A549 (cell line): ENCODE measurements around the gene SFTPB. TPM values are rescaled to one million over a fixed set of nuclear protein-coding genes. Genes with fewer than 3 reads are reported as not detected.
"Not testable (repeated sequence)": the region's sequence is repeated elsewhere in the genome, so short reads cannot be mapped to it uniquely, and the experiment has no call there.

ENCODE experiments used
- ATAC-seq, 2 experiments: fragments of 200-7000 bp in 1 of 2; fragments of >200 bp in 1 of 2; cut with Nextera tagmentation in 1 of 2; cut with Tn5 transposase in 1 of 2; 3 replicates each; pipeline versions ENCODE4 v1.8.0 to v1.9.1; 2018 to 2020; ENCODE audit warnings: mild to moderate bottlenecking in 1 of 2, moderate library complexity in 1 of 2
- CTCF ChIA-PET: fragments of 300-600 bp; sonication (Branson Sonifier 250); formaldehyde crosslinking; extraction: SDS; loops from one replicate; lab custom pipeline; 2021; ENCODE audit warnings: antibody characterized with exemption, inconsistent platforms; lab: Yijun Ruan, JAX
- POLR2A ChIA-PET: fragments of 350-600 bp; formaldehyde crosslinking; extraction: SDS; loops from one replicate; lab custom pipeline; 2021; ENCODE audit warnings: antibody characterized with exemption, inconsistent platforms; lab: Yijun Ruan, JAX
- DNase-seq, 2 experiments: peaks; one replicate each; pipeline versions ENCODE4 v3.0.0 to v3.0.0-alpha.2; 2011 to 2016; ENCODE audit warnings: low read depth in 1 of 2, low spot score in 1 of 2
- FAIRE-seq: peaks from 2 replicates; lab custom pipeline; 2011; peaks lifted over from hg19 to GRCh38; lab: Jason Lieb, UNC
- H3K27ac ChIP-seq, 2 experiments: fragments of >200 bp; sonication (Bioruptor Twin); formaldehyde crosslinking; 3 replicates each; pipeline ENCODE4 v1.5.1; 2016 to 2017
- H3K4me1 ChIP-seq: fragments of >200 bp; sonication (Bioruptor Twin); formaldehyde crosslinking; 3 replicates; pipeline ENCODE4 v1.6.1; 2016
- H3K4me2 ChIP-seq: fragments of >200 bp; sonication (Bioruptor Twin); formaldehyde crosslinking; 3 replicates; pipeline ENCODE4 v1.6.1; 2016
- H3K4me3 ChIP-seq: fragments of >200 bp; sonication (Bioruptor Twin); formaldehyde crosslinking; 3 replicates; pipeline ENCODE4 v1.5.1; 2016
- H3K9me3 ChIP-seq: fragments of >200 bp; sonication (Bioruptor Twin); formaldehyde crosslinking; 3 replicates; pipeline ENCODE4 v1.6.1; 2016
- CHD2 ChIP-seq: fragments of 150-350 bp; IDR thresholded peaks from 2 replicates; pipeline ENCODE4 v1.6.1; 2014; ENCODE audit warnings: low read length; ENCODE audit not compliant: partially characterized antibody
- EHMT2 ChIP-seq: fragments of 200-600 bp; sonication (generic); IDR thresholded peaks from 2 replicates; pipeline ENCODE4 v1.6.1; 2016; ENCODE audit warnings: antibody characterized with exemption, low read depth, mild to moderate bottlenecking, moderate library complexity
- GATA3 ChIP-seq: IDR thresholded peaks from 2 replicates; pipeline ENCODE4 v1.6.1; 2012; ENCODE audit warnings: borderline replicate concordance
- HDAC2 ChIP-seq: fragments of 200-600 bp; sonication (generic); IDR thresholded peaks from 2 replicates; pipeline ENCODE4 v1.6.1; 2016
- HEYL ChIP-seq: fragments of 250-450 bp; sonication (Bioruptor Pico); IDR thresholded peaks from 2 replicates; pipeline ENCODE4 v1.8.0; 2021; ENCODE audit warnings: mild to moderate bottlenecking, moderate library complexity
- HOXB13 ChIP-seq: fragments of 250-450 bp; sonication (Bioruptor Pico); IDR thresholded peaks from 2 replicates; pipeline ENCODE4 v1.5.0; 2020; ENCODE audit warnings: low read depth, mild to moderate bottlenecking, moderate library complexity
- JUNB ChIP-seq: fragments of >200 bp; sonication (Bioruptor Twin); formaldehyde crosslinking; IDR thresholded peaks from 2 replicates; pipeline ENCODE4 v1.6.1; 2016
- MYC ChIP-seq: IDR thresholded peaks from 2 replicates; pipeline ENCODE4 v1.6.1; 2012; ENCODE audit warnings: mild to moderate bottlenecking, inconsistent platforms, low read length, improper control_type of control experiment, borderline replicate concordance
- NFE2L2 ChIP-seq: fragments of 150-350 bp; conservative IDR thresholded peaks from 2 replicates; pipeline ENCODE4 v1.6.1; 2014; ENCODE audit warnings: low read length
- NPAS2 ChIP-seq: fragments of 250-450 bp; sonication (Bioruptor Pico); IDR thresholded peaks from 2 replicates; pipeline ENCODE4 v1.8.0; 2022; ENCODE audit warnings: mild to moderate bottlenecking, moderate library complexity, borderline replicate concordance
- PHF8 ChIP-seq: fragments of 200-600 bp; sonication (generic); IDR thresholded peaks from 2 replicates; pipeline ENCODE4 v1.6.1; 2016; ENCODE audit warnings: low read depth, mild to moderate bottlenecking, antibody characterized with exemption, moderate library complexity, borderline replicate concordance
- POLR2A ChIP-seq: IDR thresholded peaks from 2 replicates; pipeline ENCODE4 v1.6.1; 2012; ENCODE audit warnings: mild to moderate bottlenecking, low read length
- POLR2AphosphoS2 ChIP-seq: conservative IDR thresholded peaks from 2 replicates; pipeline ENCODE4 v1.6.1; 2012; ENCODE audit warnings: low read length, improper control_type of control experiment, inconsistent platforms
- RAD21 ChIP-seq, 2 experiments: fragments of >200 bp in 1 of 2; sonication (Bioruptor Twin) in 1 of 2; formaldehyde crosslinking in 1 of 2; IDR thresholded peaks in 1 of 2; conservative IDR thresholded peaks in 1 of 2; 2 replicates in 1 of 2; 3 replicates in 1 of 2; pipeline ENCODE4 v1.6.1; 2012 to 2018; ENCODE audit warnings: inconsistent platforms in 1 of 2
- RARB ChIP-seq: fragments of 250-450 bp; sonication (Bioruptor Pico); IDR thresholded peaks from 2 replicates; pipeline ENCODE4 v1.8.0; 2021; ENCODE audit warnings: mild to moderate bottlenecking, moderate library complexity
- RNF2 ChIP-seq: fragments of 200-600 bp; sonication (generic); IDR thresholded peaks from 2 replicates; pipeline ENCODE4 v1.6.1; 2016; ENCODE audit warnings: low read depth, mild to moderate bottlenecking, antibody characterized with exemption, moderate library complexity, borderline replicate concordance
- ZC3H11A ChIP-seq: fragments of 450-650 bp; IDR thresholded peaks from 2 replicates; pipeline ENCODE4 v1.6.1; 2014; ENCODE audit warnings: antibody characterized with exemption, mild to moderate bottlenecking
- ZSCAN20 ChIP-seq: fragments of 250-450 bp; sonication (Bioruptor Pico); IDR thresholded peaks from 2 replicates; pipeline ENCODE4 v1.8.0; 2022; ENCODE audit warnings: mild to moderate bottlenecking, moderate library complexity
- WGBS: methylation state at CpG from one replicate; pipeline ENCODE4 v1.1.6; 2017; ENCODE audit errors: missing lambda C conversion rate; 5-methylcytosine and 5-hydroxymethylcytosine counted together
- polyA plus RNA-seq, 4 experiments: library from polyadenylated mRNA; depleted of rRNA in 3 of 4; stranded (reverse); fragments of >200 nt; fragmentation: RNase III in 1 of 4; extraction: RNeasy Plus Mini Kit Qiagen cat#74134 plus additional on column Dnase treatment in 1 of 4; gene quantifications; 2 replicates in 3 of 4; 3 replicates in 1 of 4; pipeline ENCODE4 v1.2.3, GENCODE V29; 2011 to 2017
- TF ChIP-seq, protein P1 (sequence below): fragments of >200 bp; sonication (Bioruptor Twin); formaldehyde crosslinking; IDR thresholded peaks from 3 replicates; pipeline ENCODE4 v1.5.1; 2016
- TF ChIP-seq, protein P2 (sequence below): fragments of >200 bp; sonication (Bioruptor Twin); formaldehyde crosslinking; IDR thresholded peaks from 3 replicates; pipeline ENCODE4 v1.6.1; 2016
- TF ChIP-seq, protein P3 (sequence below): fragments of 200-600 bp; sonication (generic); IDR thresholded peaks from 2 replicates; pipeline ENCODE4 v1.6.1; 2016; ENCODE audit warnings: antibody characterized with exemption, mild to moderate bottlenecking, moderate library complexity

The SFTPB gene
- polyA plus RNA-seq, 2 of the 4 experiments (the other 2 are of a cell fraction) = not detected

DNA sequence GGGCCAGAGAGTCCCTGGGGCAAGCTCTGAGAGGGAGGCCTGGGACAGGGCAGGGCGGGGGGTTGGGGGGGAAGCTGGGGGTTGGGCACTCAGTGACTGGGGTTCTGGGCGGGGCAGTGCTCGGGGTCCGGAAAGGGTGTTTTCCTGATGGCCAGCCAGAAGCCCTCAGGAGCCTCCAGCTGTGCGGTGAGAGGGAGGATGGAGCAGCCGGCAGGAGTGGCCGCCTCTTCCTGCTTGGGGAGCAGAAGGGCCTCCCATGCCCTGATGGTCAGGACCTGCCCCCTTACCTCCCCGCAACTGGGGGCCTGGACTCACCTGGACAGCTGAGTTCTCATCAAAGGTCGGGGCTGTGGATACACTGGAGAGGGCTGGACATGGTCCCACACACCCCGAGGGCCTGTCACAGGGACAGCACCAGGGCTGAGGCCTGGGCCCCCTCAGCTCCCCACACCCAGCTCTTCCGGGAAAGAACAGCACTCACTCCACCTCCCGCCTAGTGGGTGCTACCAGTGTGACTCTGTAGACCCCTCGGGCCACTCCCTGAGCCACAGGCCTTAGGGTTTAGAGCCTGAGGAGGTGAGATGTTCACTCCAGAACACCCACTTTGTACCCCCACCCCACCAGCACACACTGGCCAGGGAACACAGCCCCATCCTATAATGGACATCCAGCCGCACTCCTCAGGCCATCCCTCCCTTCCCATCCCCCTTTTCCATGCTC, 6.7 kb downstream of the SFTPB start:
- peak in 1 of 2 experiments; percentile 3; a peak in 1 of 6 replicates for ATAC-seq
- no peak for FAIRE-seq

DNA sequence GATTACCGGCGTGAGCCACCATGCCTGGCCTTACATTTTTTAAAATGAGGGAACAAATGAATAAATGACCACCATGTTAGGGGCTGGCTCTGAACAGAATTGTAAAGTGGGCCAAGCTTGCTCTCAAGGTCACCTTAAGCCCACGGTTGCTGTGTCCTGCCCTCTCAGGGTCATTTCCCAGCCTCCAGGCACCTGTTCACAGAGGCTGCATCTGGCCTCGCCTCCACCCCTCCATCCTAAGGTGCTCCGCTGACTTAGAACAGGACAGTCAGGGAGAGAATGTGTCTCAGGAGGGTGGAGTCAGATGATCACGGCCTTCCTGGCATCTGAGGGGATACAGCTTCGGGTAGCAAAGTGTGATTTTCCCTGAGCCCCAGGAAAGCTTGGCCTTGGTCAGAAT, 7.3 kb downstream of the SFTPB start:
- no peak for FAIRE-seq
- POLR2A ChIA-PET = no interaction called here
- Histone ChIP-seq H3K4me1 (peaks cover 28% of the 10 kb centered on the region), H3K9me3 (no peaks in the 10 kb centered on the region), H3K4me2 (no peak overlapping the region), H3K4me3 (no peak overlapping the region), H3K27ac (peak overlapping the region in 1 of 2 experiments; percentile 74; a peak in 2 of 6 replicates)
- no peak for ATAC-seq
- TF ChIP-seq CHD2 = no peak
- no peak for TF ChIP-seq MYC
- TF ChIP-seq HOXB13 (CRISPR knock-in tag) = no peak
- no peak for TF ChIP-seq RAD21 (conservative IDR thresholded peaks at IDR 0.05 in 1 of 2, IDR thresholded peaks at IDR 0.05 in 1 of 2)
- no peak for TF ChIP-seq POLR2A
- DNase-seq = no peak
- CTCF ChIA-PET = interaction anchor here (0.6 to 10.5 kb wide), 14 partner anchors 8 to 732 kb away, joined by 3 to 73 read pairs (median 4); partner anchors contain the start of gene GNLY
- WGBS = 88% methylated on average over 7 of the region's 7 CpGs

More for the DNA sequence above, 6.7 kb downstream of the SFTPB start:
- Histone ChIP-seq H3K4me2 (no peak overlapping the region), H3K9me3 (no peaks in the 10 kb centered on the region), H3K27ac (peak overlapping the region in 1 of 2 experiments; percentile 74; a peak in 2 of 6 replicates)
- WGBS = 87% methylated on average over 11 of the region's 14 CpGs
- ChIA-PET POLR2A (no interaction called here), CTCF (interaction anchor here (0.6 to 10.5 kb wide), 15 partner anchors 8 to 733 kb away, joined by 3 to 73 read pairs (median 4); partner anchors contain the start of gene GNLY)
- no peak for DNase-seq
- no peak for TF ChIP-seq HEYL (CRISPR knock-in tag)
- no peak for TF ChIP-seq RNF2
- TF ChIP-seq ZC3H11A = no peak
- no peak for TF ChIP-seq NFE2L2
- no peak for TF ChIP-seq NPAS2 (CRISPR knock-in tag)
- TF ChIP-seq, protein P1, sequence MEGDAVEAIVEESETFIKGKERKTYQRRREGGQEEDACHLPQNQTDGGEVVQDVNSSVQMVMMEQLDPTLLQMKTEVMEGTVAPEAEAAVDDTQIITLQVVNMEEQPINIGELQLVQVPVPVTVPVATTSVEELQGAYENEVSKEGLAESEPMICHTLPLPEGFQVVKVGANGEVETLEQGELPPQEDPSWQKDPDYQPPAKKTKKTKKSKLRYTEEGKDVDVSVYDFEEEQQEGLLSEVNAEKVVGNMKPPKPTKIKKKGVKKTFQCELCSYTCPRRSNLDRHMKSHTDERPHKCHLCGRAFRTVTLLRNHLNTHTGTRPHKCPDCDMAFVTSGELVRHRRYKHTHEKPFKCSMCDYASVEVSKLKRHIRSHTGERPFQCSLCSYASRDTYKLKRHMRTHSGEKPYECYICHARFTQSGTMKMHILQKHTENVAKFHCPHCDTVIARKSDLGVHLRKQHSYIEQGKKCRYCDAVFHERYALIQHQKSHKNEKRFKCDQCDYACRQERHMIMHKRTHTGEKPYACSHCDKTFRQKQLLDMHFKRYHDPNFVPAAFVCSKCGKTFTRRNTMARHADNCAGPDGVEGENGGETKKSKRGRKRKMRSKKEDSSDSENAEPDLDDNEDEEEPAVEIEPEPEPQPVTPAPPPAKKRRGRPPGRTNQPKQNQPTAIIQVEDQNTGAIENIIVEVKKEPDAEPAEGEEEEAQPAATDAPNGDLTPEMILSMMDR = no peak
- TF ChIP-seq, protein P2, sequence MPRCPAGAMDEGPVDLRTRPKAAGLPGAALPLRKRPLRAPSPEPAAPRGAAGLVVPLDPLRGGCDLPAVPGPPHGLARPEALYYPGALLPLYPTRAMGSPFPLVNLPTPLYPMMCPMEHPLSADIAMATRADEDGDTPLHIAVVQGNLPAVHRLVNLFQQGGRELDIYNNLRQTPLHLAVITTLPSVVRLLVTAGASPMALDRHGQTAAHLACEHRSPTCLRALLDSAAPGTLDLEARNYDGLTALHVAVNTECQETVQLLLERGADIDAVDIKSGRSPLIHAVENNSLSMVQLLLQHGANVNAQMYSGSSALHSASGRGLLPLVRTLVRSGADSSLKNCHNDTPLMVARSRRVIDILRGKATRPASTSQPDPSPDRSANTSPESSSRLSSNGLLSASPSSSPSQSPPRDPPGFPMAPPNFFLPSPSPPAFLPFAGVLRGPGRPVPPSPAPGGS = no peak
- no peak for TF ChIP-seq CHD2
- TF ChIP-seq, protein P3, sequence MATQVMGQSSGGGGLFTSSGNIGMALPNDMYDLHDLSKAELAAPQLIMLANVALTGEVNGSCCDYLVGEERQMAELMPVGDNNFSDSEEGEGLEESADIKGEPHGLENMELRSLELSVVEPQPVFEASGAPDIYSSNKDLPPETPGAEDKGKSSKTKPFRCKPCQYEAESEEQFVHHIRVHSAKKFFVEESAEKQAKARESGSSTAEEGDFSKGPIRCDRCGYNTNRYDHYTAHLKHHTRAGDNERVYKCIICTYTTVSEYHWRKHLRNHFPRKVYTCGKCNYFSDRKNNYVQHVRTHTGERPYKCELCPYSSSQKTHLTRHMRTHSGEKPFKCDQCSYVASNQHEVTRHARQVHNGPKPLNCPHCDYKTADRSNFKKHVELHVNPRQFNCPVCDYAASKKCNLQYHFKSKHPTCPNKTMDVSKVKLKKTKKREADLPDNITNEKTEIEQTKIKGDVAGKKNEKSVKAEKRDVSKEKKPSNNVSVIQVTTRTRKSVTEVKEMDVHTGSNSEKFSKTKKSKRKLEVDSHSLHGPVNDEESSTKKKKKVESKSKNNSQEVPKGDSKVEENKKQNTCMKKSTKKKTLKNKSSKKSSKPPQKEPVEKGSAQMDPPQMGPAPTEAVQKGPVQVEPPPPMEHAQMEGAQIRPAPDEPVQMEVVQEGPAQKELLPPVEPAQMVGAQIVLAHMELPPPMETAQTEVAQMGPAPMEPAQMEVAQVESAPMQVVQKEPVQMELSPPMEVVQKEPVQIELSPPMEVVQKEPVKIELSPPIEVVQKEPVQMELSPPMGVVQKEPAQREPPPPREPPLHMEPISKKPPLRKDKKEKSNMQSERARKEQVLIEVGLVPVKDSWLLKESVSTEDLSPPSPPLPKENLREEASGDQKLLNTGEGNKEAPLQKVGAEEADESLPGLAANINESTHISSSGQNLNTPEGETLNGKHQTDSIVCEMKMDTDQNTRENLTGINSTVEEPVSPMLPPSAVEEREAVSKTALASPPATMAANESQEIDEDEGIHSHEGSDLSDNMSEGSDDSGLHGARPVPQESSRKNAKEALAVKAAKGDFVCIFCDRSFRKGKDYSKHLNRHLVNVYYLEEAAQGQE = no peak
- TF ChIP-seq GATA3 = no peak
- no peak for TF ChIP-seq HDAC2
- TF ChIP-seq ZSCAN20 = no peak
- no peak for TF ChIP-seq RARB (CRISPR knock-in tag)
- no peak for TF ChIP-seq JUNB
- TF ChIP-seq PHF8 = no peak
- TF ChIP-seq POLR2AphosphoS2 = no peak
- TF ChIP-seq EHMT2 = no peak
- TF ChIP-seq, all 56 proteins: peak for 0
- no peak overlapping the region for H3K4me3 ChIP-seq
- H3K4me1 ChIP-seq = peaks cover 22% of the 10 kb centered on the region

DNA sequence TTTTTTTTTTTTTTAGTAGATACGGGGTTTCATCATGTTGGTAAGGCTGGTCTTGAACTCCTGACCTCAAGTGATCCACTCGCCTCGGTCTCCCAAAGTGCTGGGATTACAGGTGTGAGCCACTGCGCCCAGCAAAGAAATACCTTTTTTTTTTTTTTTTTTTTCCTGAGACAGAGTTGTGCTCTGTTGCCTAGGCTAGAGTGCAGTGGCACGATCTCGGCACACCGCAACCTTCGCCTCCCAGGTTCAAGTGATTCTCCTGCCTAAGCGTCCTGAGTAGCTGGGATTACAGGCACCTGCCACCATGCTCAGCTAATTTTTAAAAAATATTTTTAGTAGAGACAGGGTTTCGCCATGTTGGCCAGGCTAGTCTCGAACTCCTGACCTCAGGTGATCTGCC, 7.7 kb downstream of the SFTPB start:
- peaks cover 32% of the 10 kb centered on the region for H3K4me1 ChIP-seq
- POLR2A ChIA-PET, H3K9me3 ChIP-seq, ATAC-seq, H3K27ac ChIP-seq, DNase-seq, FAIRE-seq, H3K4me2 ChIP-seq, H3K4me3 ChIP-seq: not testable (repeated sequence)
- WGBS = 92% methylated on average over 11 of the region's 11 CpGs
- CTCF ChIA-PET = interaction anchor here (0.6 to 10.5 kb wide), 10 partner anchors 9 to 126 kb away, joined by 3 to 73 read pairs (median 4); no protein-coding TSS in a partner anchor
